ENCODE results near the gene GRIK4.

The GRIK4 gene

GRCh38 chr11:120918257-120918656 is 406.7 kb downstream of the GRIK4 start:
- DNase-seq (ENCODE audit: low read depth), result no peak

- DNase-seq (ENCODE audit: low read depth), result no peak
Observed at GRCh38 chr11:120919045-120919444, 407.5 kb downstream of the GRIK4 start.

DNA sequence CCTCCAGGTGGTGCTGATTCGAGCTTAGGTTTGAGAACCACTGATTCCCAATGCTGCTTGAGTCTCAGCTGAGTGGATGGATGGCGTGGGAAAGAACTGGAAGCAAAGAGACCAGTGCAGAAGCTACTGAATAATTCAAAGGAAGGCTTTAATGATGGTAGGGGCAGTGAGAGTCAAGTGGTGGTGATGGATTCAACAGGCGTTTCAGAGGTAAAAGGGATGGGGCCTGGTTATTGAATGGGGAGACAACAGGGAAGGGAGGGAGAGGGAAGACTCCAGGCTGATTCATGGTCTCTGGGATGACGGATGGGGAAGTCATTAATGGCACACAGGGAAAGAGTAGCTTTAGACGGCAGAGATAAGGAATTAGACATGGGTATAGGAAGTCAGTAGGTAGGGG is 408.0 kb downstream of the GRIK4 start:
- no peak for DNase-seq (ENCODE audit: low read depth)

- no peak for DNase-seq (ENCODE audit: low read depth)
Observed at GRCh38 chr11:120923866-120924508, 412.4 kb downstream of the GRIK4 start.

GRCh38 chr11:120925944-120926343 is 414.4 kb downstream of the GRIK4 start:
- no peak for DNase-seq (ENCODE audit: low read depth)

DNA sequence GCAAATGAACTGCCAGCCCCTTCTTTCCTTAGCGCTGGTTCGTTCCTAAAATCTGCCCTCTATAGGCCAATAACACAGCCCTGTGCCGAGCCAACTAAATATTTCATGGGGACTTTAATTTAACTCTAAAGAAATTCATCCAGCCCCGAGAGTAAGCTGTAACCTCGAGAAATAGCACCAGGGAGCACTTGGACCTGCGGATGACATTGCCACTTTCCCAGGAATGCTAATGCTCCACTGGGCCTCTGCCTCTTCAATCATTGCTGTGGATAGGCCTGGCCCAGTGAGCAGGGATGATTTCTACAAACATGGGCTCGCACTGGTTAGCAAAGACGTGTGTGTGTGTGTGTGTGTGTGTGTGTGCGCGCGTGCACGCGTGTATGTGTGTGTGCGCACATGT is 417.1 kb downstream of the GRIK4 start:
- DNase-seq (ENCODE audit: low read depth), result no peak

DNA sequence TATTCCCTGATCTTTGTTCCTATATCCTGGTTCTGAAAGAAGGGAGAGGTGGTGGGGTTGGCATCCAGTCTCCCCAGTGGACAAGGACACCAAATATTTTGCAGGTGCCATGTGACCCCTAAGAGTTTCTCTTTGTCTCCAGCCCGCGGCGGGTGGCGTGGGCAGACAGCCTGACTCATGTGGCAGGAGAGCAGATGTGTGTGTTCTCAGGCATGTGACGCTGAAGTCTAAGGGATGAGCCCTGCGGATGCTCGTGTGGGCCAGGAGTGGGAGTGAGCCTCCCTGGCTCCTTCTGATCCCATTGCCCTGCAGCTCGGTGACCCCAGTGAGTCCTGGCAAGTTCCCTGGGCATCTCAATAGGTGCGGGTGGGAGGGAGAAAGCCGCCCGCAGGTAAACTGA is 417.5 kb downstream of the GRIK4 start:
- DNase-seq (ENCODE audit: low read depth), result no peak

- peak; percentile 10 for DNase-seq (ENCODE audit: low read depth)
Observed at GRCh38 chr11:120929664-120930154, 418.2 kb downstream of the GRIK4 start.

GRCh38 chr11:120931057-120931779 is 419.7 kb downstream of the GRIK4 start:
- no peak for DNase-seq (ENCODE audit: low read depth)

DNA sequence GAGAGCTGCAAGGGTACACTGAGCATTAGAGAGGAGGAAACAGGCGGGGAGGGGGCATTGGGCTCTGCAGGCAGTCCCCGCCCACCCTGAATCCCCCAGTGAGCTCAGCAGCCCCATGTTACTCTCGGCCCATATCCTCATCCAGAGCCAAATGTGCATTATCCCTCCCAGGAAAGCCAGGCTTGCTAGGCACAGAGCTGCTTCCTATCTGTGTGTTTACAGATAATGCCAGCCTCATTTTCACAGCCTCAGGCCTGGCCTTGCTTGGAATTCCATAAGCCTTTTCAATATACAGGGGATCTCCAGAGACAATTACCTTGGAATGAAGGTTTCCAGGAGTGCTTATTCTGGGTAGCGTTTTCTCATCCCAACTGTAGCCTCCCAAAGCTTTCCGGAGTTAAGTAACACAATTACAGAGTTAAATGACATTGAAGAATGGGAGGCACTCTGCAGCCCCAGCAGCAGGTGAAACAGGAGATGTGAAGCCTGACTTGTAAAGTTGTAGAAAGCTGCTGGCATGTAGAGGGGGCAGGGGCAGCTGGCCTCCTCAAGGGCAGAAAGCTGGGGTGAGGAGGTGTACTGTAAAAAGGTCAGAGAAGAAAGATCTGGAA is 420.9 kb downstream of the GRIK4 start:
- no peak for DNase-seq (ENCODE audit: low read depth)

DNA sequence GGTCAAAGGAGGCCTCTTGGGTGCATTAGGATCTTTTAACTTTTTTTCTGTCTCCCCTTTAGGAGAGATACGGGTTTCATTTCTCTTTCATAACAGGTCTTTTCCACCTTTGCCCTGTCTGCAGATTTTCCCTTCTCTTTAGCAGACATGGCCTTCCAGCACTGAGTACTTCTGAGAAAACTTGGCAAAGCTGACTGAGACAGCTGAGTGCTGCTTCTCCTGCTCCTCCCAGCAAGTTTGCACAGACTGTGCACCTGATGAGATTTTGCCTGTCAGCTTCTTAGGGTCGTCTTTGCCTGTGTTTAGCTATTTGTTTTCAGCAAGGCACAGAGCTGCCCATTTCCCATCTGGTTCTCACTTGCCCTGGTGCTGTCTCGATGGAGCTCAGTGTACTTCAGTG is 424.8 kb downstream of the GRIK4 start:
- DNase-seq (ENCODE audit: low read depth), result no peak

DNA sequence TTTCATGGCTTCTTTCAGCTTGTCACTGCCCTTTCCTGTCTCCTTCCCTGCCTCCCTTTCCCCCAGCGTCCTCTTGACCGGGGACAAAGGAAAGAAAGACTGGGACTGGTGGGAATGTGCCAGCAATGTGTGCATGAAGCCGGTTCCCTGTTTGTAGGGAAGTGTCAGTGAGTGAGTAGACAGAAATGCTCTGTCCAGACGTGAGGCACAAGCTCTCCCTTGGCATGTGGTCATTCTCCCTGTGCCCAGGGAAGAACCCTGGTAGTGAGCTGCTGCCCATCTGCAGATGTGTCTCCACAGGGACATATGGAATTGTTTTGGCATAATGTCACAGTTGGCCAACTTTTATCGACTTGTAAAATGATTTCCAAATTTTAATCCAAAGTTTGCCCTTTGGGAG is 426.0 kb downstream of the GRIK4 start:
- DNase-seq (ENCODE audit: low read depth), result no peak

GRCh38 chr11:120938260-120938659 is 426.7 kb downstream of the GRIK4 start:
- DNase-seq (ENCODE audit: low read depth), result no peak

GRCh38 chr11:120940160-120940848 is 428.8 kb downstream of the GRIK4 start:
- no peak for DNase-seq (ENCODE audit: low read depth)

- no peak for DNase-seq (ENCODE audit: low read depth)
Observed at GRCh38 chr11:120941000-120941399, 429.5 kb downstream of the GRIK4 start.

DNA sequence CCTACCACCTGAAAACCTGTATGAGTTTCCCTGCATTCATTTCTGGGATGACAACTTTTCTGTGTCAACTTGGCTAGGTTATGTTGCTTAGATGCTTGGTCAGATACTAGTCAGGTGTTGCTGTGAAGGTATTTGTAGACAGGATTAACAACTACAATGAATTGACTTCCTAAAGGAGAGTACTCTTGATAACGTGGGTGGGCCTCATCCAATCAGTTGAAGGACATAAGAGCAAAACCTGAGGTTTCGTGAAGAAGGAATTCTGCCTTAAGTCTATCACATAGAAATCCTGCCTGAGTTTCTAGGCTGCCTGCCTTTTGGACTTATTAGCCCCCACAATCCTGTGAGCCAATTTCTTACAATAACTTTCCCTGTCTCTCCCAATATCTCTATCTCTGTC is 431.2 kb downstream of the GRIK4 start:
- no peak for DNase-seq (ENCODE audit: low read depth)

DNA sequence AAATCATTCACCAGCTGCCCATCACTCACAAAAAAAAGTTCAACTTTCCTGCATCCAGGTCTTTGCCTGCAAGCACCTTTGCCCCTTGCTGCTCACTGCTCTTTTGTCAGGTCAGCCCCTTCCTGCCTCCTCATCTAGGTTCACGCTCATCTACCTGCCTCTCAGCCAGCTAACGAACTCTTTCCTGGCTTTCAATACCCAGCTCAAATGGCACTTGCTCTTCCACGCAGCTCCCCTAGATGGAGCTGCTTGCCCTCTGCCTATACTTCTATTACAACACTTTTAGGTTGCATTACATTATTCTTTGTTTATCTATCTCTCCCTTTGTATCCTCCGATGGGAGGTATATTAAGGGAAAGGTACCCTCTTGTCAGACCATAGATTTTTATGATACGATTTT is 433.5 kb downstream of the GRIK4 start:
- no peak for DNase-seq (ENCODE audit: low read depth)

DNA sequence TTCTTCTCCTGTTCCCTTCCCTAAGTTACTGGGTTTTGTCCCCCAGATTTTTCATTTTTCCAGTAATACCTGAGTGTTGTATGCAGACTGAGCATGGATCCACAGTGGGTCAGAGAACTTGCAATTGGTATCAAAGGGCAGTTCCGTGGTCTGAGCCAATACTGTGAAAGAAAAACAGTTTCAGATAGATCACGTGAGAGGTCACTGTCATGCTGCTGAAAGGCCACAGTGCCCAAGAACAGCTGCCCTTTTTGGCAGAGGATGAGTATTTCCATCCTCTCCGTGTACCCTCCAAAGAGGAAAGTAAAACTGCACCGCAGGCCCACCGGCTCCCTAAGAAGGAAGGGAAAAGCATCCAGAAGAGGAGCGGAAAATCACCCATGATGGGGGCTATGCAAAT is 439.3 kb downstream of the GRIK4 start:
- no peak for DNase-seq (ENCODE audit: low read depth)

DNA sequence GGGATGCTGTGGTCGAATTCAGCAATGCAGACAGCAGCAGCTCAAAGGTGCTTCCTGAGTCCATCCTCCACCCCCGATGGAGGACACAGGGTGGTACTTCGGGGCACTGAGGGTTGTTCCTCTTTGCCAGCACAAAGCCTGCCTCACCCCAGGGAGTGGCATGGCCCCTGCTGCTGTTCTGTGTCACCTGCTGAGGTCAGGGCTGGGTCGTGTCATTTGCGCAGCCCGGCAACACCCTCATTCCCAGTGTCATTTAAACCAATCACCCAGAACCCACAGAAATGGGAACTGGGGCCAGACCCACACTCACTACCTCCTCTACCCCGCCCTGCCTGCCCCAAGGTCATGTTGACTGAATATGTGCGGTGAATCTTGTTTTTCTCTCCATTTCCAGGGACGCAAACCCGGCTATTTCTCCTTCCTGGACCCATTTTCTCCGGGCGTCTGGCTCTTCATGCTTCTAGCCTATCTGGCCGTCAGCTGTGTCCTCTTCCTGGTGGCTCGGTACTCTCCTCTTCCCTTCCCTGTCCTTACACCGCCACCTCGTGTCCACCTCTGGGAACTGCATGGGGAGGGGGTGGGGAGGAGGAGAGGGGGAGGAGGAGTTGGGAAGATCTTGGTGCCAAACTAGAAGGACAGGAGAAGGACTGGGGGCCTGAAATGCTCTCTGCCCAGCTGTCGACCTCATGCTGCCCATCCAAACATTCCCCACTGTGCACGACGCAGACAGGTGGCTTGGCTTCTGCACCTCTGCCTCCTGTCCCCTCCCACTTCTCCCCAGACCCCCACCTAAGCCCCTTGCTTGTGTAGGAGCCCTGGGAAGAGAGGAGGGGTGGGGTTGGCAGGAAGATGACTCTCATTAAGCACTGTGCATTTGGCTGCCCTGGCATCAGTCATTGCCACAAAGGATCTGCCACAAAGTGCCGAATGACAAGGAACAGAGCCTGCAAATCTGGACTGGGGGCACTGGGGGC is 441.2 kb downstream of the GRIK4 start:
- peak; percentile 47 for DNase-seq (ENCODE audit: low read depth)

GRCh38 chr11:120954381-120954780 is 442.8 kb downstream of the GRIK4 start:
- DNase-seq (ENCODE audit: low read depth), result no peak

DNA sequence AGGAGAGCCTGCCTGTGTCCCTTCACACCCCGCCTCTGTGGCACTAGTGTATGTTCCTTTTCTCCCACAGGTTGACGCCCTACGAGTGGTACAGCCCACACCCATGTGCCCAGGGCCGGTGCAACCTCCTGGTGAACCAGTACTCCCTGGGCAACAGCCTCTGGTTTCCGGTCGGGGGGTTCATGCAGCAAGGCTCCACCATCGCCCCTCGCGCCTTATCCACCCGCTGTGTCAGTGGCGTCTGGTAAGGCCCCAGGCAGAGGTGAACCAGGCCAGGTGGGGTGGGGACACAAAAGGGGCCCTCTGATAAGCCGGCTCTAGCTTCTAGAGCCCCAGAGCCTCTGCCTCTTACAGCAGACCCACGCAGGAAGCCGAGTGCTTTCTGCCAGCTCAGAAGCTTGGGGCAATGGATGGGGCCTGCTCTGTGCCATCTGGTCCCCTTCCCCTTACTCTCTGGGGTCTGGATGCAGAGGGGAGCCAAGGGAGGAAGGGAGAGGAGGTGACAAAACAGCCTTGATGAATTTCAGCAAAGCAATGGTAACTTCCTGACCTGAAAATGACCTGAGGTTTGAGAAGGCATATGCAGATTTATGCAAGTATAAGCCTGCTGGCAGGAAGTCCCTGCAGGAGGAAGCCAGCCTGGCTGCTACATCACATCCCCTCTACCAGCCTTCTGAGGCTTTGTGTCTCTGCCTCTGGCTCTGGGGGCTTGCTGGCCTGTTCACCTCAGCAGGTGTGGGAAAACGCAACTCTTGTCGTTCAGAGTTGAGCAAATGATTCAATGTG is 445.4 kb downstream of the GRIK4 start:
- no peak for DNase-seq (ENCODE audit: low read depth)
